Spinal cord (tissue), 10 donors: ENCODE measurements around the gene MAGI3. TPM values are rescaled to one million over a fixed set of nuclear protein-coding genes. Genes with fewer than 3 reads are reported as not detected.
A peak's percentile ranks its signal among the peaks of the same experiment; 100 is the strongest.

Source experiments
- DNase-seq, 6 donors: peaks; one replicate each; pipeline versions ENCODE4 v3.0.0 to v3.0.0-alpha.2; 2013 to 2015; ENCODE audit warnings: low spot score in 6 of 6, low read depth in 4 of 6
- H3K27ac ChIP-seq: one replicate; pipeline ENCODE4 v1.5.1; 2013; ENCODE audit warnings: low read depth, low read length, control low read depth
- H3K27me3 ChIP-seq: one replicate; pipeline ENCODE4 v1.6.1; 2013; ENCODE audit warnings: low read length; ENCODE audit not compliant: control insufficient read depth, insufficient read depth
- H3K36me3 ChIP-seq: one replicate; pipeline ENCODE4 v1.6.1; 2013; ENCODE audit warnings: low read length; ENCODE audit not compliant: control insufficient read depth, insufficient read depth
- H3K4me1 ChIP-seq: one replicate; pipeline ENCODE4 v1.6.1; 2013; ENCODE audit warnings: low read length; ENCODE audit not compliant: control insufficient read depth, insufficient read depth
- H3K4me3 ChIP-seq: one replicate; pipeline ENCODE4 v1.5.1; 2013; ENCODE audit warnings: low read depth, low read length, control low read depth
- H3K9me3 ChIP-seq: one replicate; pipeline ENCODE4 v1.6.1; 2013; ENCODE audit warnings: low read length; ENCODE audit not compliant: control insufficient read depth, insufficient read depth
- WGBS: methylation state at CpG from one replicate; pipeline ENCODE4 v1.1.5; 2013; ENCODE audit warnings: missing lambda C conversion rate; ENCODE audit not compliant: insufficient coverage; 5-methylcytosine and 5-hydroxymethylcytosine counted together
- polyA plus RNA-seq, 2 donors: library from polyadenylated mRNA; unstranded; fragments of 120-200 nt; gene quantifications; one replicate each; pipeline ENCODE4 v1.2.1, GENCODE V29; 2013; ENCODE audit not compliant: insufficient read length in 2 of 2
- total RNA-seq, 2 donors: library from RNA; depleted of rRNA in 1 of 2; stranded (reverse); fragments of 120-200 nt in 1 of 2; fragments of >200 nt in 1 of 2; gene quantifications; one replicate each; pipeline versions ENCODE4 v1.2.3 to v1.2.4, GENCODE V29; 2013 to 2014
- donor health status: healthy.

Gene MAGI3
- total and polyA plus RNA-seq, 4 donors: 24.2 to 46.0 (median 29.5) TPM

DNA sequence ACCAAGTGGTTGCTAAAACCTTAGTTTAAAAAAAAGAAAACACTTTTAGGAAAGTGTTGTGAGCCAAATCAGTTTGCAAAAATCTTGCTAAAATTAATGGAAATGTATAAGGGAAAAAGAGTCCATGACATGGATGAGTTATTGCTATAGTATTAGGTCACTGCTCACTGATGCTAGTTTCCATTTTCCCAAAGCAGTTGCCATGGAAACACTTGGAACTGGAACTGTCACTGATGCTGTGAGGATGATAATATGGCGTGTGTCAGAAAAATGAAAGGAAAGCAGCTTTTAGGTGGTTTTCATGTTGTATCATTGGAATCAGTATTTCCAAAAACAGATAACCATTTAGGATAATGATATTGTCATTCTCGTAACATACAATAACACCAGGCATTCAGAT, 264.6 kb downstream of the MAGI3 start:
- Histone ChIP-seq H3K4me1 (peaks cover 3% of the 10 kb centered on the region), H3K36me3 (no peaks in the 10 kb centered on the region), H3K27ac (no peak overlapping the region), H3K4me3 (no peak overlapping the region), H3K9me3 (no peaks in the 10 kb centered on the region), H3K27me3 (no peaks in the 10 kb centered on the region)
- peak in 3 of 6 donors; percentile 46 to 92 (median 79) for DNase-seq
- WGBS: no CpG with 5 or more reads among the region's 2 CpGs

DNA sequence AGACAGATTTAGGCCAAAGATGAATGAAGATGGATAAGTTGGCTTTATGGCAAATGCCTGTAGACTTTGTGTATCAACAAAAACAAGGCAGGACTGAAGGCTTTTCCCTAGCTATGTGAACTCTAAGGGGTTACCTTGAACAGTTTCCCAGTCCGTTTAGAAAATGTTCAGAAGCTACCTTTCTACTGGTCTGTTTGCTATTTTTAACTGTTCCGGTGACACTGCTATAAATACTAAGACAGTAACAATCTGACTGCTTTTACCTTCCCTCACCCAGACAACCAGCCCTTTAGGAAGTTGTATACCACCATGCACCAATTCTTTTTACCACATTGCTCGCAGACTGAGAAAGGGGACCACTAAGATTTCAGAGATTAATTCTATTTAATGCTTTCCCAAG, 266.8 kb downstream of the MAGI3 start:
- DNase-seq: peak in 2 of 6 donors; percentile 22 to 31
- Histone ChIP-seq H3K27me3 (no peaks in the 10 kb centered on the region), H3K4me1 (peaks cover 10% of the 10 kb centered on the region), H3K9me3 (no peaks in the 10 kb centered on the region), H3K4me3 (no peak overlapping the region), H3K36me3 (no peaks in the 10 kb centered on the region), H3K27ac (peak overlapping the region; percentile 44)
- WGBS: 29% methylated on average over 3 of the region's 3 CpGs

DNA sequence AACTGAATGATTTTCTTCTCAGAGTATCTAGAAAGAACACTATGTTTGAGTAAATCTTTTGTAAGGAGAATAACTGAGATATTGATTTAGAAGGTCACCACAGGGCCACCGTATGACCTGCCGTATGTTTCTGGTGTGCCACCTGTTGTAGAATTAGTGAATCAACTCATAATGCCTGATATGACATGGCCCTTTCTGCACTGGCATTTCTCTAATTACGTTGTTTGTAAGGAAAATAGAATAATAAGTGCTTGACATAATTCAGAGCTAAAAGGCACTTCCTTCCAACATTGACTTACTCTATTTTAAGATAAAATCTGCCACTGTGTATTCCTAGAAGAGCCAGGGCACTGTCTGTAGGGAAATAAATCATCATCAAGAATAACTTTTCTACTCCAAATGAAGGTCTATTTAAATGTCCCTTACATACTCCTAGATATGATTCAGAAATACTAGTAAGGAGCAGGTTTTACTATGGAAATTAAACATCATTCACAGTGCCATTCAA, 267.3 kb downstream of the MAGI3 start:
- Histone ChIP-seq H3K27ac (peak overlapping the region; percentile 44), H3K36me3 (no peaks in the 10 kb centered on the region)
- 60% methylated on average over 2 of the region's 3 CpGs for WGBS

DNA sequence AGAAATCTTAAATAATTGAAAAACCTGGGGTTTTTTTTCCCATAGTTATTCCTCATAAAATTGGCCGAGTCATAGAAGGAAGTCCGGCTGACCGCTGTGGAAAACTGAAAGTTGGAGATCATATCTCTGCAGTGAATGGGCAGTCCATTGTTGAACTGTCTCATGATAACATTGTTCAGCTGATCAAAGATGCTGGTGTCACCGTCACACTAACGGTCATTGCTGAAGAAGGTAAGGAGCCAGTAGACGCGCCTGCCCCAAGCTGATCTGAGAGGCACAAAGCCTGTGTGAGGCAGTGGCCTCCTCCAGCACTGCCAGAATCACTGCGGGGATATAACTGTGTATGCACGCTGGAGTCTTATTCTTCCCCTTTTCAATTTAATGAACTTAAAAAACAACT, 268.7 kb downstream of the MAGI3 start:
- Histone ChIP-seq H3K4me1 (peaks cover 10% of the 10 kb centered on the region), H3K4me3 (no peak overlapping the region), H3K27ac (peak overlapping the region; percentile 72), H3K9me3 (no peaks in the 10 kb centered on the region), H3K36me3 (no peaks in the 10 kb centered on the region), H3K27me3 (no peaks in the 10 kb centered on the region)
- DNase-seq: peak in 1 of 6 donors; percentile 52
- 48% methylated on average over 4 of the region's 9 CpGs for WGBS

More for the DNA sequence above, 267.3 kb downstream of the MAGI3 start:
- H3K9me3 ChIP-seq: no peaks in the 10 kb centered on the region
- peaks cover 10% of the 10 kb centered on the region for H3K4me1 ChIP-seq
- no peak overlapping the region for H3K4me3 ChIP-seq
- H3K27me3 ChIP-seq: no peaks in the 10 kb centered on the region
- DNase-seq: no peak

DNA sequence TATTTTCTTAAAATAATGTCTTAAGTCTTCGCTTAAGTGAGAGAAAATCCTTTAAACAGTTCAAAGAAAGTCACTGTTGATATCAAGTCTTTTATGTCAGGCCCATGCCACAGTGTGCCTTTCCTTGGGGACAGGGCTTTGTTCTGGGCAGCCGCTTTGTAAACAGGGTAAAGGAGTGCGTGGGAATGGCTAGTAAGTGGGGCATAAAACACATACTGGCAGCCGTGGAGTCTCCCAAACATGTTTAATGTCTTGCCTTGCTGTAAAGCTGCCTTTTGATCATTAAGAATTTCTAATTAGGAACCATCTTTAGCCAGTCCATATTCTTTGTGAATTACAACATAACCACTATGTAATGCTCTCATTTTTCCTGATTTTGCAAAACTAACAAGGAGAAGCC, 269.2 kb downstream of the MAGI3 start:
- Histone ChIP-seq H3K27me3 (no peaks in the 10 kb centered on the region), H3K9me3 (no peaks in the 10 kb centered on the region), H3K36me3 (no peaks in the 10 kb centered on the region), H3K4me3 (no peak overlapping the region), H3K27ac (peak overlapping the region; percentile 72), H3K4me1 (peaks cover 10% of the 10 kb centered on the region)
- 61% methylated on average over 2 of the region's 4 CpGs for WGBS
- peak in 2 of 6 donors; percentile 54 to 74 for DNase-seq

DNA sequence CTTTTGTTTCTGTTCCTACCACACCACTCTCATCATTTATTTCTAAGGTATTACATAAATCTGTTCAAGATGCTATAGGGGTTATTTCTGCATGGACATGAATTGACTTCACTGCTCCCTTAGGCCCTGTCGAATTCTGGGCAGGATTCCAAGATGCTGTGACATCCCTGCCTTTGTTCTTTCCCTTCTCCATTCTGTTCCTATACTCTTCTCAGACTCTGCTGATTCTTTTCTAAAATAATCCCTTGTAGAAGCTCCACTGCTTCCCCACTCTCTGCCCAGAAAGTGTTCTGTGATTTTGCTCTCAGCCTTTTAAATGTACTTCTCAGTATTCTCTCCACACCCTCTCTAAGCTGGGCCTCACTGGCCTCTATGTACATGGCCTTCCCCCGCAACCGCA, 269.8 kb downstream of the MAGI3 start:
- Histone ChIP-seq H3K36me3 (no peaks in the 10 kb centered on the region), H3K4me3 (no peak overlapping the region), H3K27me3 (no peaks in the 10 kb centered on the region), H3K4me1 (peaks cover 10% of the 10 kb centered on the region), H3K27ac (peak overlapping the region; percentile 72), H3K9me3 (no peaks in the 10 kb centered on the region)
- peak in 3 of 6 donors; percentile 45 to 88 (median 61) for DNase-seq
- WGBS: 39% methylated on average over 3 of the region's 3 CpGs

DNA sequence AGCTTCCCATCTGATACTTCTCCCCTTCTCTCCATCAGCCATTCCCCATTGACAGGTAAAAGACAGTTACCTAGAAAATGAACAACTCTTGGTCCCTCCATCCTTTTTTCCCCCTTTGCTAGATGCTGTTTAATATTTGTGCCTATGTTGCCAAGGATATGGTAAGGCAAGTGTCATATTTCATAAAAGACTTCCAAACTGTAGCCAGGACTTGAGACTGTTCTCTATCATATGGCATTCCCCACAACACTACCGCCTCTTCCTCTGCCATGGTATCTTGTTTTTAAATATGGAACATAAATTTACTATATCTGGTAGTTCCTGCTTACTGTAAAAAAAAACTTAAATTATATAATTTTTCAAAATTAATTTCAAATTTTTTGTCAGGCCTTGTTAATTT, 271.8 kb downstream of the MAGI3 start:
- H3K27ac ChIP-seq: no peak overlapping the region
- H3K36me3 ChIP-seq: no peaks in the 10 kb centered on the region
- peak in 1 of 6 donors; percentile 53 for DNase-seq
- no peaks in the 10 kb centered on the region for H3K27me3 ChIP-seq
- peaks cover 3% of the 10 kb centered on the region for H3K9me3 ChIP-seq
- no peak overlapping the region for H3K4me3 ChIP-seq
- no CpG with 5 or more reads among the region's 1 CpG for WGBS
- peaks cover 10% of the 10 kb centered on the region for H3K4me1 ChIP-seq

DNA sequence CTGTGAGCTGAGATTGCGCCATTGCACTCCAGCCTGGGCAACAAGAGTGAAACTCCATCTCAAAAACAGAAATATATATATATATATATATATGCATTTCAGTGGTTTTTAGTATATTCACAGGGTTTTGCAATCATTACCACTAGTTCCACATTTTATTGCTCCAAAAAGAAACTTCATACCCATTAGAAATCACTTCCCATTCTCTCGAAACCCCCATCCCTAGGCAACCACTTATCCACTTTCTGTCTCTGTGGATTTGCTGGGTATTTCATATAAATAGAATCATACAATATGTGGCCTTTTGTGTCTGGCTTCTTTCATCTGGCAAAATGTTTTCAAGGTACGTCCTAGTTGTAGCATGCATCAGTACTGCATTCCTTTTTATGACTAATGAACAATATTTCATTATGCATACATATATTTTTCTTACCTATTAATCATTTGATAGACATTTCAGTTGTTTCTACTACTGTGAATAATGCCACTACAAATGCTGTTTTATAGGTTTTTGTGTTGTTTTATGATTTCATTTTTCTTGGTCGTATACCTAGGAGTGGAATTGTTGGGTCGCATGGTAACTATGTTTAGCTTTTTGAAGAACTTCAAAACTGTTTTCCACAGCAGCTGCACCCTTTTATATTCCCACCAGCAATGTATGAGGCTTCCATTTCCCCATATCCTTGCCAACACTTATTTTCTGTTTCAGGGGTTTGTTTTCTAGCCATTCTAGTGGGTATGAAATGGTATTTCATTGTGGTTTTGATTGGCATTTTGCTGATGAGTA, 273.0 kb downstream of the MAGI3 start:
- WGBS: no CpG with 5 or more reads among the region's 5 CpGs
- no peaks in the 10 kb centered on the region for H3K27me3 ChIP-seq
- DNase-seq: no peak

DNA sequence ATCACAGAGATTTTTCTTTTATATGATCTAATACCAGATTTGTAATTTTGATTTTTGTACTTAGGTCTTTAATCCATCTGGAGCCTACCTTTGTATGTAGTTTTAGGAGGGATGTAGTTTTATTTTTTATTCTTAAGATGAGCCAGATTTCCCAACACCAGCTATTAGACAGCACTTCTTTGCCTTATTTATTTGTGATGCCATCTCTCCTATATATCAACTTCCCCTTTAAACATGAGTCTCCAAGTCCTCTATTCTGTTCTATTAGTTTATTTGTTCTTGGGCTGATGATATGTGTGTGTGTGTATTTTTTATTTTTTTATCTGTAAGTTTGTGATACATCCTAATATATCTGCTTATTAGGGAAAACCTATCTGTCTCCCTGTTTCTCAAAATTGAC, 274.8 kb downstream of the MAGI3 start:
- no peaks in the 10 kb centered on the region for H3K27me3 ChIP-seq
- DNase-seq: no peak
- peaks cover 7% of the 10 kb centered on the region for H3K4me1 ChIP-seq
- no peaks in the 10 kb centered on the region for H3K36me3 ChIP-seq
- H3K9me3 ChIP-seq: peaks cover 4% of the 10 kb centered on the region
- H3K4me3 ChIP-seq: no peak overlapping the region
- no peak overlapping the region for H3K27ac ChIP-seq

More for the DNA sequence above, 273.0 kb downstream of the MAGI3 start:
- H3K9me3 ChIP-seq: peaks cover 4% of the 10 kb centered on the region
- peaks cover 10% of the 10 kb centered on the region for H3K4me1 ChIP-seq
- H3K4me3 ChIP-seq: no peak overlapping the region
- H3K27ac ChIP-seq: no peak overlapping the region
- no peaks in the 10 kb centered on the region for H3K36me3 ChIP-seq

DNA sequence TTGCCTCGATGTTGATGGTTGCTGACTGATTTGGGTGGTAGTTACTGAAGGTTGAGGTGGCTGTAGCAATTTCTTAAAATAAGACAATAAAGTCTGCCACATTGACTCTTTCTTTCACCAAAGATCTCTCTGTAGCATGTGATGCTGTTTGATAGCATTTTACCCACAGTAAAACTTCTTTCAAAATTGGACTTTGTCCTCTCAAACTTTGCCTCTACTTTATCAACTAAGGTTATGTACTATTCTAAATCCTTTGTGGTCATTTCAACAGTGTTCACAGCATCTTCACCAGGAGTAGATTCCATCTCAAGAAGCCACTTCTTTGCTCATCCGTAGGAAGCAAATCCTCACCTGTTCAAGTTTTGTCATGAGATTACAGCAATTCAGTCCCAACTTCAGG, 275.8 kb downstream of the MAGI3 start:
- no peaks in the 10 kb centered on the region for H3K36me3 ChIP-seq
- DNase-seq: no peak
- H3K9me3 ChIP-seq: peaks cover 4% of the 10 kb centered on the region
- no peaks in the 10 kb centered on the region for H3K4me1 ChIP-seq
- no peaks in the 10 kb centered on the region for H3K27me3 ChIP-seq
- 86% methylated on average over 1 of the region's 2 CpGs for WGBS
- no peak overlapping the region for H3K27ac ChIP-seq
- H3K4me3 ChIP-seq: no peak overlapping the region
